Fibroblast of pulmonary artery (primary cell): ENCODE results near the gene WASL.

ENCODE experiments used
- DNase-seq: peaks from one replicate; pipeline ENCODE4 v3.0.0-alpha.2; 2010; ENCODE audit warnings: low read depth
- H3K4me3 ChIP-seq: replicated peaks from 2 replicates; pipeline ENCODE4 v1.5.1; 2011; ENCODE audit warnings: low read depth, mild to moderate bottlenecking, control low read depth, low read length, moderate library complexity
- TF ChIP-seq, protein P1 (sequence below): IDR thresholded peaks from 2 replicates; pipeline ENCODE4 v1.5.1; 2011; ENCODE audit warnings: mild to moderate bottlenecking, control low read depth, low read length, inconsistent platforms; ENCODE audit errors: missing control alignments

The WASL gene

GRCh38 chr7:123716877-123717276, 31.9 kb downstream of the WASL start:
- TF ChIP-seq, protein P1, sequence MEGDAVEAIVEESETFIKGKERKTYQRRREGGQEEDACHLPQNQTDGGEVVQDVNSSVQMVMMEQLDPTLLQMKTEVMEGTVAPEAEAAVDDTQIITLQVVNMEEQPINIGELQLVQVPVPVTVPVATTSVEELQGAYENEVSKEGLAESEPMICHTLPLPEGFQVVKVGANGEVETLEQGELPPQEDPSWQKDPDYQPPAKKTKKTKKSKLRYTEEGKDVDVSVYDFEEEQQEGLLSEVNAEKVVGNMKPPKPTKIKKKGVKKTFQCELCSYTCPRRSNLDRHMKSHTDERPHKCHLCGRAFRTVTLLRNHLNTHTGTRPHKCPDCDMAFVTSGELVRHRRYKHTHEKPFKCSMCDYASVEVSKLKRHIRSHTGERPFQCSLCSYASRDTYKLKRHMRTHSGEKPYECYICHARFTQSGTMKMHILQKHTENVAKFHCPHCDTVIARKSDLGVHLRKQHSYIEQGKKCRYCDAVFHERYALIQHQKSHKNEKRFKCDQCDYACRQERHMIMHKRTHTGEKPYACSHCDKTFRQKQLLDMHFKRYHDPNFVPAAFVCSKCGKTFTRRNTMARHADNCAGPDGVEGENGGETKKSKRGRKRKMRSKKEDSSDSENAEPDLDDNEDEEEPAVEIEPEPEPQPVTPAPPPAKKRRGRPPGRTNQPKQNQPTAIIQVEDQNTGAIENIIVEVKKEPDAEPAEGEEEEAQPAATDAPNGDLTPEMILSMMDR, result no peak
- H3K4me3 ChIP-seq, result no peak overlapping the region
- no peak for DNase-seq

- TF ChIP-seq, protein P1, result no peak
- DNase-seq, result no peak
- H3K4me3 ChIP-seq, result no peak overlapping the region
Measured at GRCh38 chr7:123715799-123716198, 33.0 kb downstream of the WASL start.

GRCh38 chr7:123715198-123715597, 33.6 kb downstream of the WASL start:
- DNase-seq, result no peak
- TF ChIP-seq, protein P1, result no peak
- no peak overlapping the region for H3K4me3 ChIP-seq

GRCh38 chr7:123714296-123715080, 34.3 kb downstream of the WASL start:
- TF ChIP-seq, protein P1, result no peak
- DNase-seq, result peak; percentile 28
- no peak overlapping the region for H3K4me3 ChIP-seq

DNA sequence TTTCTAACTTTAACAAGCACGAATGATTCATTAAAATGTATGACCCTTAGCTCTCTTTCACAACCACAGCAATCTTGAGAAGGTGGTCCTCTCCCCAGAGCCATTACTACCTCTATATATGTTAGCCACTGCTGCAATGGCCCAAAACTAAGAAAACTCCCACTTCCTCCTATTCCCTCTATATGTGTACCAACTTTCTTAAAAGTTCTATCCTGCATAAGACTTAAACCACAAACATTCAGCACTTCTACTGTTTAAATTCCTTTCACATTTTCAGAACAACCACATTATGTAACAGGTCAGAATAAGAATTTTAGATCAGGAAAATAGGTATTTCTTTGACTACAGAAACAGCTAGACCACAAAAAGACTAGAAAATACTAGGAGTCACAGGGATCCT, 36.2 kb downstream of the WASL start:
- H3K4me3 ChIP-seq, result no peak overlapping the region
- DNase-seq, result peak; percentile 70
- TF ChIP-seq, protein P1, result no peak

GRCh38 chr7:123711832-123712293, 36.9 kb downstream of the WASL start:
- no peak for DNase-seq
- H3K4me3 ChIP-seq, result no peak overlapping the region
- TF ChIP-seq, protein P1, result no peak

GRCh38 chr7:123710683-123711082, 38.1 kb downstream of the WASL start:
- no peak overlapping the region for H3K4me3 ChIP-seq
- no peak for DNase-seq
- TF ChIP-seq, protein P1, result no peak
